ENCODE measurements around the gene SCFD2. TPM values are rescaled to one million over a fixed set of nuclear protein-coding genes. Genes with fewer than 3 reads are reported as not detected.

Gene SCFD2
- total and polyA plus RNA-seq, 2 experiments from 2014 or later = 13.2 to 15.9 TPM

DNA sequence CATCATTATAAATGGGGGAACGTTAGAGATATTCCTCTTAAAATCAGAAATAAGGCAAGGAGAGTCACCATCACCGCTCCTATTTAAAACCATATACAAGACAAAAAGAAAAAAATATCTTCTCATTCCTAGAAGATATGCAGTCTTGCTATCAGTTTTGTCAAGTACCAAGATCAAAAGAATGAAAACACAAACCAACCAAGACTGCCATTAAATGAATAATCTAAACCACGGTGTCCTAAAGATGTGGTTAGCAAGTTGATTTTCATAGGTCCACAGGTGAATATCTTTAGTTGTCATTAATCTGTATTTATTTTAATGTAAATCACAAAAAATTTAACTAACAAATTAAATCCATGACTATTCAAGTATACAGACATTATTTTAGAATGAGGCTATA, 39.3 kb downstream of the SCFD2 start:
- Histone ChIP-seq H3K9me3 (ENCODE audit: low read depth) (no peaks in the 10 kb centered on the region), H3K27me3 (no peaks in the 10 kb centered on the region), H3K27ac (no peak overlapping the region), H3K36me3 (no peaks in the 10 kb centered on the region), H3K4me1 (ENCODE audit: low read depth) (no peaks in the 10 kb centered on the region), H3K4me3 (no peak overlapping the region)
- DNase-seq (ENCODE audit: low read depth in 1 of 2, low spot score in 1 of 2) = no peak
- TF ChIP-seq, protein P1, sequence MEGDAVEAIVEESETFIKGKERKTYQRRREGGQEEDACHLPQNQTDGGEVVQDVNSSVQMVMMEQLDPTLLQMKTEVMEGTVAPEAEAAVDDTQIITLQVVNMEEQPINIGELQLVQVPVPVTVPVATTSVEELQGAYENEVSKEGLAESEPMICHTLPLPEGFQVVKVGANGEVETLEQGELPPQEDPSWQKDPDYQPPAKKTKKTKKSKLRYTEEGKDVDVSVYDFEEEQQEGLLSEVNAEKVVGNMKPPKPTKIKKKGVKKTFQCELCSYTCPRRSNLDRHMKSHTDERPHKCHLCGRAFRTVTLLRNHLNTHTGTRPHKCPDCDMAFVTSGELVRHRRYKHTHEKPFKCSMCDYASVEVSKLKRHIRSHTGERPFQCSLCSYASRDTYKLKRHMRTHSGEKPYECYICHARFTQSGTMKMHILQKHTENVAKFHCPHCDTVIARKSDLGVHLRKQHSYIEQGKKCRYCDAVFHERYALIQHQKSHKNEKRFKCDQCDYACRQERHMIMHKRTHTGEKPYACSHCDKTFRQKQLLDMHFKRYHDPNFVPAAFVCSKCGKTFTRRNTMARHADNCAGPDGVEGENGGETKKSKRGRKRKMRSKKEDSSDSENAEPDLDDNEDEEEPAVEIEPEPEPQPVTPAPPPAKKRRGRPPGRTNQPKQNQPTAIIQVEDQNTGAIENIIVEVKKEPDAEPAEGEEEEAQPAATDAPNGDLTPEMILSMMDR (IDR thresholded peaks at IDR 0.05; ENCODE audit: low read depth, low read length) = no peak

- no peaks in the 10 kb centered on the region for H3K27me3 ChIP-seq
- H3K36me3 ChIP-seq = no peaks in the 10 kb centered on the region
- no peak overlapping the region for H3K4me3 ChIP-seq
- TF ChIP-seq, protein P1 (IDR thresholded peaks at IDR 0.05; ENCODE audit: low read depth, low read length) = no peak
- no peak overlapping the region for H3K27ac ChIP-seq
- no peaks in the 10 kb centered on the region for H3K9me3 ChIP-seq (ENCODE audit: low read depth)
- peak in 1 of 2 donors; percentile 5 for DNase-seq (ENCODE audit: low read depth in 1 of 2, low spot score in 1 of 2)
- no peaks in the 10 kb centered on the region for H3K4me1 ChIP-seq (ENCODE audit: low read depth)
These were observed 43.2 kb downstream of the SCFD2 start for GRCh38 chr4:53322696-53323095.

GRCh38 chr4:53321984-53322289, 43.9 kb downstream of the SCFD2 start:
- H3K9me3 ChIP-seq (ENCODE audit: low read depth) = no peaks in the 10 kb centered on the region
- no peak overlapping the region for H3K27ac ChIP-seq
- TF ChIP-seq, protein P1 (IDR thresholded peaks at IDR 0.05; ENCODE audit: low read depth, low read length) = no peak
- H3K4me1 ChIP-seq (ENCODE audit: low read depth) = no peaks in the 10 kb centered on the region
- no peaks in the 10 kb centered on the region for H3K36me3 ChIP-seq
- H3K4me3 ChIP-seq = no peak overlapping the region
- no peak for DNase-seq (ENCODE audit: low read depth in 1 of 2, low spot score in 1 of 2)
- no peaks in the 10 kb centered on the region for H3K27me3 ChIP-seq

- no peaks in the 10 kb centered on the region for H3K36me3 ChIP-seq
- no peak overlapping the region for H3K27ac ChIP-seq
- H3K9me3 ChIP-seq (ENCODE audit: low read depth) = no peaks in the 10 kb centered on the region
- no peaks in the 10 kb centered on the region for H3K4me1 ChIP-seq (ENCODE audit: low read depth)
- TF ChIP-seq, protein P1 (IDR thresholded peaks at IDR 0.05; ENCODE audit: low read depth, low read length) = no peak
- no peaks in the 10 kb centered on the region for H3K27me3 ChIP-seq
- no peak overlapping the region for H3K4me3 ChIP-seq
- DNase-seq (ENCODE audit: low read depth in 1 of 2, low spot score in 1 of 2) = peak in 1 of 2 donors; percentile 78
These were observed 44.5 kb downstream of the SCFD2 start for GRCh38 chr4:53321151-53321983.

DNA sequence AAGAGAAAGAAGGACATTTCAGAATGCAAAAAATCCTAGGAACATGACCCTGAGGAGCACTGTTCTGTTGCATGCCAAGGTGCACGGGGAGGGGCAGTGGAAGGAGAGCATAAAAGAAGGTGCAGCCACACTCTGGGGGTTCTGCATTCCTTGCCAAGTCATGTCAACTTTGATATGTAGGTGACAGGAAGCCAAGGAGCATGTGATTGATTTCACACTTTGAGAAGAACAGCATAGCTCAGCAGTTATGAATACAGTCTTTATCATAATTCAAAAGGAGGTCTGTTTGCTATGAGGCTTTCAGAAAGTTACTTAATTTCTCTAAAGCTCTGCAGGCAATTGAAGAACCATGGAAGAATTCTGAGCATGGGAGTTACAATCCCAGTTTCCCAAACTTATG, 50.6 kb downstream of the SCFD2 start:
- TF ChIP-seq, protein P1 (IDR thresholded peaks at IDR 0.05; ENCODE audit: low read depth, low read length) = no peak
- H3K4me3 ChIP-seq = no peak overlapping the region
- no peak overlapping the region for H3K27ac ChIP-seq
- peak in 1 of 2 donors; percentile 32 for DNase-seq (ENCODE audit: low read depth in 1 of 2, low spot score in 1 of 2)
- H3K4me1 ChIP-seq (ENCODE audit: low read depth) = no peaks in the 10 kb centered on the region
- H3K9me3 ChIP-seq (ENCODE audit: low read depth) = no peaks in the 10 kb centered on the region
- no peaks in the 10 kb centered on the region for H3K27me3 ChIP-seq
- H3K36me3 ChIP-seq = no peaks in the 10 kb centered on the region

Measured in cardiac muscle cell (in vitro differentiated cells and primary cell).